ENCODE measurements around the gene SMIM5.

DNA sequence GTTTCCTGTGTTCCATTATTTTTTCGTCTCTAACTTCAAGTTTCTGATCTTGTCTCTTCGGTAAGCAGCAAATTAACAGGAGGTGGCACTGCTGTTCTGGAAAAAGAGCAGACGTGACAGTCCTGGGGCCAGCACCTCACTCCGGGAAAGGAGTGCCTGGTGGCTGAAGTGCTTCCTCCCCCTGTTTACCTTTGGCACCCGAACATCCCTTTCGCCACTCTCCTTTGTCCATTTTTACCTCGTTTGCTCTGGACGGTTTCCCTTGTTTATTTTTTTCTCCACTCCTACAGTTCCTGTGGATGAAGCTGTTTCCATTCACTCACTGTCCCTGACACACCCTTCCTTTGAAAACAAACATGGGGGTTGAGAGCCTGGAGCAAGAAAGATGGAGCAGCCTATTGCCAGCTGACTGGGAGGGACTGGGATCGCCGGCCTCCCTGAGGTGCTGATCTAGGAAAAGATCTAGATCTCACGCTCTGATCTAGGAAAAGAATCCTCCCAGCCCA, 46.5 kb downstream of the SMIM5 start:
- TF ChIP-seq POLR2A (IDR thresholded peaks at IDR 0.05) (no peak), EP300 (IDR thresholded peaks at IDR 0.05) (peak; percentile 23 to 74)
- TF ChIP-seq, protein P1, sequence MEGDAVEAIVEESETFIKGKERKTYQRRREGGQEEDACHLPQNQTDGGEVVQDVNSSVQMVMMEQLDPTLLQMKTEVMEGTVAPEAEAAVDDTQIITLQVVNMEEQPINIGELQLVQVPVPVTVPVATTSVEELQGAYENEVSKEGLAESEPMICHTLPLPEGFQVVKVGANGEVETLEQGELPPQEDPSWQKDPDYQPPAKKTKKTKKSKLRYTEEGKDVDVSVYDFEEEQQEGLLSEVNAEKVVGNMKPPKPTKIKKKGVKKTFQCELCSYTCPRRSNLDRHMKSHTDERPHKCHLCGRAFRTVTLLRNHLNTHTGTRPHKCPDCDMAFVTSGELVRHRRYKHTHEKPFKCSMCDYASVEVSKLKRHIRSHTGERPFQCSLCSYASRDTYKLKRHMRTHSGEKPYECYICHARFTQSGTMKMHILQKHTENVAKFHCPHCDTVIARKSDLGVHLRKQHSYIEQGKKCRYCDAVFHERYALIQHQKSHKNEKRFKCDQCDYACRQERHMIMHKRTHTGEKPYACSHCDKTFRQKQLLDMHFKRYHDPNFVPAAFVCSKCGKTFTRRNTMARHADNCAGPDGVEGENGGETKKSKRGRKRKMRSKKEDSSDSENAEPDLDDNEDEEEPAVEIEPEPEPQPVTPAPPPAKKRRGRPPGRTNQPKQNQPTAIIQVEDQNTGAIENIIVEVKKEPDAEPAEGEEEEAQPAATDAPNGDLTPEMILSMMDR (IDR thresholded peaks at IDR 0.05) = peak; percentile 34 to 81 (median 45)
